Heart right ventricle (tissue), 16 donors: Measurements from ENCODE around the gene WDR90. TPM values are rescaled to one million over a fixed set of nuclear protein-coding genes. Genes with fewer than 3 reads are reported as not detected.

Experiments
- ATAC-seq, 8 donors: fragments of 200-7000 bp; cut with Tn5 transposase; one replicate each; pipeline ENCODE4 v1.9.1; 2020; ENCODE audit warnings: mild to moderate bottlenecking in 8 of 8, moderate library complexity in 8 of 8, moderate number of reproducible peaks in 1 of 8
- DNase-seq, 2 donors: peaks; one replicate each; pipeline ENCODE4 v3.0.0-alpha.2; 2020
- H3K27ac ChIP-seq, 10 donors: fragments of 200-600 bp; sonication (generic) in 2 of 10; one replicate each; pipeline versions ENCODE4 v1.5.0 to v1.8.0; 2020 to 2022; ENCODE audit warnings: mild to moderate bottlenecking in 3 of 10
- H3K27me3 ChIP-seq, 7 donors: fragments of 200-600 bp; one replicate each; pipeline ENCODE4 v1.8.0; 2021 to 2022; ENCODE audit warnings: mild to moderate bottlenecking in 2 of 7
- H3K36me3 ChIP-seq, 9 donors: fragments of 200-600 bp; sonication (generic) in 1 of 9; one replicate each; pipeline versions ENCODE4 v1.5.0 to v1.8.0; 2020 to 2022; ENCODE audit warnings: mild to moderate bottlenecking in 2 of 9
- H3K4me1 ChIP-seq, 9 donors: fragments of 200-600 bp; sonication (generic) in 1 of 9; one replicate each; pipeline versions ENCODE4 v1.5.0 to v1.8.0; 2020 to 2022; ENCODE audit warnings: mild to moderate bottlenecking in 4 of 9
- H3K4me3 ChIP-seq, 10 donors: fragments of 200-600 bp; sonication (generic) in 2 of 10; one replicate each; pipeline versions ENCODE4 v1.5.0 to v1.8.0; 2020 to 2022; ENCODE audit warnings: mild to moderate bottlenecking in 7 of 10, moderate library complexity in 2 of 10
- H3K9me3 ChIP-seq, 11 donors: fragments of 200-600 bp in 10 of 11; sonication (generic) in 2 of 11; one replicate each; pipeline versions ENCODE4 v1.5.0 to v1.8.0; 2013 to 2022; ENCODE audit warnings: mild to moderate bottlenecking in 2 of 11, control low read depth in 1 of 11, moderate library complexity in 1 of 11
- CTCF ChIP-seq, 9 donors: fragments of 200-600 bp; sonication (generic) in 2 of 9; IDR thresholded peaks; one replicate each; pipeline versions ENCODE4 v1.5.0 to v1.8.0; 2021 to 2022; ENCODE audit warnings: antibody characterized with exemption in 9 of 9, mild to moderate bottlenecking in 5 of 9, moderate library complexity in 1 of 9
- WGBS, 2 donors: extraction: QIAGEN DNeasy Blood & Tissue Kit; methylation state at CpG; one replicate each; pipeline ENCODE4 v1.1.7; 2013; ENCODE audit warnings: inconsistent platforms in 1 of 2; 5-methylcytosine and 5-hydroxymethylcytosine counted together
- intact Hi-C, 10 donors: fragments of 100-400 bp; cut with DNase I; formaldehyde crosslinking; loops; one replicate each; pipeline versions ENCODE4 v1.11.1 to v1.14.2; 2022
- polyA plus RNA-seq, 2 donors: library from polyadenylated mRNA; stranded (reverse); fragments of 200-250 nt; gene quantifications; one replicate each; pipeline ENCODE4 v1.2.3, GENCODE V29; 2013
- total RNA-seq, 10 donors: library from RNA; stranded (reverse); fragmentation: NEBNext Ultra II Directional in 3 of 10; extraction: Animal tissue kit (Norgen Biotek cat#: 25700) in 3 of 10; gene quantifications; one replicate each; pipeline versions ENCODE4 v1.2.1 to v1.2.4, GENCODE V29; 2021 to 2023
- donor health status: Arrhythmogenic right ventricular cardiomyopathy.
- donor health status: ischemic (EF 13 %, LVEDD 7.1; RV severe dilation, severe dysfunction).
- donor health status: healthy with polysubstance abuse.
- donor health status: DM: no; HTN: yes; CAD: no.
- donor health status: DM: no; HTN: no; CAD: no.
- donor health status: ischemic (EF 25% LVEDD 6.9; RV normal size, moderate dysfunction).
- donor health status: ischemic (EF 25% LVEDD 5.7; RV mildly dilated, moderate dysfunction).
- donor health status: healthy.
- donor health status: DM: yes; HTN: yes; CAD: no.
- donor health status: Ischemic cardiomyopathy.
- donor health status: ischemic (EF 35%, LVEDD 5.7; RV mildly dilated, moderate dysfunction).
- donor health status: nonischemic (EF 11% LVEDD 7.7; RV severe dilation, severe dysfunction).
- donor health status: DM: yes; HTN: yes; CAD: no.
- donor health status: PGD.
- donor health status: ischemic (EF 29% LVEDD 5.4; RV normal size, mild dysfunction).
- donor health status: nonischemic (EF 23%, LVEDD 6.1; RV moderate dilation, normal function).

WDR90 gene
- total and polyA plus RNA-seq, 12 donors, result 7.1 to 23.8 (median 9.9) TPM

- Histone ChIP-seq H3K4me1 (peaks cover 37 to 71% (median 58%) of the 10 kb centered on the region in 9 donors), H3K27me3 (no peaks in the 10 kb centered on the region), H3K9me3 (no peaks in the 10 kb centered on the region), H3K4me3 (peak overlapping the region; percentile 40 to 94 (median 76)), H3K27ac (peak overlapping the region in 5 of 10 donors; percentile 70 to 85 (median 82)), H3K36me3 (peaks cover 0 to 48% (median 19%) of the 10 kb centered on the region in 9 donors)
- ATAC-seq (peak in 1 of 8 donors; percentile 1), DNase-seq (no peak)
- 94 to 95% methylated on average over 61 of the region's 61 CpGs for WGBS, 2 donors
- no peak for TF ChIP-seq CTCF (IDR thresholded peaks at IDR 0.05)
- intact Hi-C loops, result no loop called here
Measured at GRCh38 chr16:684961-685696, 36.0 kb downstream of the WDR90 start.

GRCh38 chr16:685967-686366 lies 36.8 kb downstream of the WDR90 start:
- Histone ChIP-seq H3K27me3 (no peaks in the 10 kb centered on the region), H3K9me3 (no peaks in the 10 kb centered on the region), H3K4me1 (peaks cover 39 to 73% (median 61%) of the 10 kb centered on the region in 9 donors), H3K4me3 (no peak overlapping the region), H3K27ac (no peak overlapping the region), H3K36me3 (peaks cover 0 to 48% (median 19%) of the 10 kb centered on the region in 9 donors)
- 71 to 76% methylated on average over 10 of the region's 10 CpGs for WGBS, 2 donors
- peak in 6 of 9 donors; percentile 25 to 47 (median 36) for TF ChIP-seq CTCF (IDR thresholded peaks at IDR 0.05)
- intact Hi-C loops, result no loop called here
- no peak for ATAC-seq
- DNase-seq, result no peak

- Histone ChIP-seq H3K27ac (no peak overlapping the region), H3K36me3 (peaks cover 0 to 43% (median 16%) of the 10 kb centered on the region in 9 donors), H3K27me3 (peaks cover 0 to 6% (median 2%) of the 10 kb centered on the region in 7 donors), H3K9me3 (no peaks in the 10 kb centered on the region), H3K4me3 (no peak overlapping the region), H3K4me1 (peaks cover 32 to 66% (median 54%) of the 10 kb centered on the region in 9 donors)
- no peak for TF ChIP-seq CTCF (IDR thresholded peaks at IDR 0.05)
- intact Hi-C loops, result no loop called here
- ATAC-seq, result no peak
- 95% methylated on average over 51 of the region's 51 CpGs for WGBS, 2 donors
- DNase-seq, result no peak
Measured at GRCh38 chr16:686459-687260, 37.5 kb downstream of the WDR90 start.

GRCh38 chr16:687499-687898 lies 38.3 kb downstream of the WDR90 start:
- H3K27me3 ChIP-seq, result peaks cover 0 to 15% (median 11%) of the 10 kb centered on the region in 7 donors
- ATAC-seq (no peak), DNase-seq (no peak)
- H3K4me3 ChIP-seq, result no peak overlapping the region
- WGBS, 2 donors, result 93% methylated on average over 19 of the region's 19 CpGs
- no peaks in the 10 kb centered on the region for H3K9me3 ChIP-seq
- intact Hi-C loops, result no loop called here
- H3K4me1 ChIP-seq, result peaks cover 23 to 58% (median 46%) of the 10 kb centered on the region in 9 donors
- no peak for TF ChIP-seq CTCF (IDR thresholded peaks at IDR 0.05)
- peaks cover 0 to 34% (median 7%) of the 10 kb centered on the region in 9 donors for H3K36me3 ChIP-seq
- H3K27ac ChIP-seq, result no peak overlapping the region
